Activated naive CD4-positive, alpha-beta T cell treated with anti-CD3 and anti-CD28 coated beads for 36 hours (primary cell): ENCODE results near the gene RFLNA. TPM values are rescaled to one million over a fixed set of nuclear protein-coding genes. Genes with fewer than 3 reads are reported as not detected.

Source experiments
- CTCF ChIA-PET: fragments of 350-600 bp; sonication (Branson Sonifier 250); formaldehyde crosslinking; loops from one replicate; lab custom pipeline; 2021; ENCODE audit warnings: antibody characterized with exemption; lab: Charles Lee
- DNase-seq: peaks from one replicate; pipeline ENCODE4 v3.0.0-alpha.2; 2020
- H3K27ac Mint-ChIP-seq: one replicate; pipeline ENCODE4 v1.8.0; 2021; ENCODE audit warnings: mild to moderate bottlenecking, mixed read lengths
- H3K27me3 Mint-ChIP-seq: one replicate; pipeline ENCODE4 v1.8.0; 2021; ENCODE audit warnings: low read depth, mixed read lengths
- H3K36me3 Mint-ChIP-seq: one replicate; pipeline ENCODE4 v1.8.0; 2021; ENCODE audit warnings: low read depth, mixed read lengths
- H3K4me1 Mint-ChIP-seq: one replicate; pipeline ENCODE4 v1.8.0; 2021; ENCODE audit warnings: low read depth, mixed read lengths
- H3K4me3 Mint-ChIP-seq: one replicate; pipeline ENCODE4 v1.8.0; 2021; ENCODE audit warnings: mild to moderate bottlenecking, moderate library complexity, mixed read lengths
- H3K9me3 Mint-ChIP-seq: one replicate; pipeline ENCODE4 v1.8.0; 2021; ENCODE audit warnings: mixed read lengths
- intact Hi-C: fragments of 100-400 bp; cut with micrococcal nuclease; formaldehyde crosslinking; loops from one replicate; pipeline ENCODE4 v1.15.1; 2023
- total RNA-seq, 2 experiments: library from RNA; stranded (reverse); gene quantifications; one replicate each; pipeline ENCODE4 v1.2.3, GENCODE V29; 2021

RFLNA gene, protein sequence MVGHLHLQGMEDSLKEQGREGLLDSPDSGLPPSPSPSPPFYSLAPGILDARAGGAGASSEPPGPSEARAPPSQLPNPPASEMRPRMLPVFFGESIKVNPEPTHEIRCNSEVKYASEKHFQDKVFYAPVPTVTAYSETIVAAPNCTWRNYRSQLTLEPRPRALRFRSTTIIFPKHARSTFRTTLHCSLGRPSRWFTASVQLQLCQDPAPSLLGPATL
- total RNA-seq = not detected

GRCh38 chr12:124294780-124295341, at the start of gene RFLNA:
Gene RFLNA, plus strand, starts transcription at chr12:124295093. Its CDS starts 337 bp downstream, at chr12:124295430.
- H3K9me3 Mint-ChIP-seq = no peaks in the 10 kb centered on the region
- H3K27ac Mint-ChIP-seq = no peak within 1 kb of the TSS
- no peaks in the 10 kb centered on the region for H3K4me1 Mint-ChIP-seq
- CTCF ChIA-PET = no interaction called here
- intact Hi-C loops = no loop called here
- DNase-seq = no peak
- H3K36me3 Mint-ChIP-seq = no peaks in the 10 kb centered on the region
- H3K4me3 Mint-ChIP-seq = no peak within 1 kb of the TSS
- H3K27me3 Mint-ChIP-seq = peaks cover 29% of the 10 kb centered on the region

GRCh38 chr12:124247331-124247730, 47.6 kb upstream of the RFLNA start:
- no peak overlapping the region for H3K4me3 Mint-ChIP-seq
- CTCF ChIA-PET = interaction anchor here (0.6 kb wide), 1 partner anchor 207 kb away, joined by 3 read pairs; no protein-coding TSS in a partner anchor
- H3K9me3 Mint-ChIP-seq = peaks cover 11% of the 10 kb centered on the region
- no peaks in the 10 kb centered on the region for H3K4me1 Mint-ChIP-seq
- no peaks in the 10 kb centered on the region for H3K36me3 Mint-ChIP-seq
- DNase-seq = no peak
- intact Hi-C loops = no loop called here
- H3K27me3 Mint-ChIP-seq = peaks cover 12% of the 10 kb centered on the region
- H3K27ac Mint-ChIP-seq = no peak overlapping the region

- no peak for DNase-seq
- no peaks in the 10 kb centered on the region for H3K36me3 Mint-ChIP-seq
- H3K9me3 Mint-ChIP-seq = peaks cover 11% of the 10 kb centered on the region
- no peaks in the 10 kb centered on the region for H3K4me1 Mint-ChIP-seq
- no peak overlapping the region for H3K4me3 Mint-ChIP-seq
- no peak overlapping the region for H3K27ac Mint-ChIP-seq
- peaks cover 12% of the 10 kb centered on the region for H3K27me3 Mint-ChIP-seq
- intact Hi-C loops = no loop called here
- CTCF ChIA-PET = interaction anchor here (0.6 kb wide), 1 partner anchor 523 kb away, joined by 4 read pairs; no protein-coding TSS in a partner anchor
Observed at GRCh38 chr12:124248941-124249825, 45.7 kb upstream of the RFLNA start.

GRCh38 chr12:124251186-124251585, 43.7 kb upstream of the RFLNA start:
- Mint-ChIP-seq H3K27ac (no peak overlapping the region), H3K27me3 (peaks cover 5% of the 10 kb centered on the region), H3K36me3 (no peaks in the 10 kb centered on the region), H3K4me1 (no peaks in the 10 kb centered on the region), H3K9me3 (peaks cover 10% of the 10 kb centered on the region), H3K4me3 (no peak overlapping the region)
- intact Hi-C loops = no loop called here
- no peak for DNase-seq
- CTCF ChIA-PET = interaction anchor here (0.7 kb wide), 1 partner anchor 53 kb away, joined by 3 read pairs; no protein-coding TSS in a partner anchor

GRCh38 chr12:124252964-124253363, 41.9 kb upstream of the RFLNA start:
- H3K27me3 Mint-ChIP-seq = peaks cover 7% of the 10 kb centered on the region
- H3K27ac Mint-ChIP-seq = no peak overlapping the region
- CTCF ChIA-PET = no interaction called here
- intact Hi-C loops = no loop called here
- DNase-seq = no peak
- H3K9me3 Mint-ChIP-seq = no peaks in the 10 kb centered on the region
- no peaks in the 10 kb centered on the region for H3K36me3 Mint-ChIP-seq
- no peak overlapping the region for H3K4me3 Mint-ChIP-seq
- H3K4me1 Mint-ChIP-seq = no peaks in the 10 kb centered on the region

DNA sequence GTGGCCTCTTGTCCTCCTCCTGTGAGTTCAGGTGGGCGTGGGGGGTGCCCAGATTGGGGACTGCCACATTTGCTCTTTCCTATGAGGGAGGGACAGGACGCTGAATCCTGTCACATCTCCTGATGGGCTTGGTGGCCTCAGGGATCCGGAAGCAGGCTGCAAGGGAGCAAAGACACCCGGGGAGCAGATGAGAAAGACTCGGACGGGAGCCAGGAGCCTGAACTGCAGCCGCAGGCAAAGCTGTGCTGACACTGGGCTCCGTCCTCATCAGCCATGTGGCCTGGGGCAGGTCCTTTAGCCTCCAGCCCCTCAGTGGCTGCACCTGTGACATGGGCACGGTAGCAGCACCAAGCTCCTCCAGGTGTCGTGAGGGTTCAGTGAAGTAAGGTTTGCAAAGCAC, 40.8 kb upstream of the RFLNA start:
- CTCF ChIA-PET = no interaction called here
- H3K36me3 Mint-ChIP-seq = no peaks in the 10 kb centered on the region
- no peak overlapping the region for H3K4me3 Mint-ChIP-seq
- H3K27ac Mint-ChIP-seq = no peak overlapping the region
- peaks cover 14% of the 10 kb centered on the region for H3K27me3 Mint-ChIP-seq
- intact Hi-C loops = no loop called here
- no peak for DNase-seq
- H3K4me1 Mint-ChIP-seq = no peaks in the 10 kb centered on the region
- no peaks in the 10 kb centered on the region for H3K9me3 Mint-ChIP-seq

DNA sequence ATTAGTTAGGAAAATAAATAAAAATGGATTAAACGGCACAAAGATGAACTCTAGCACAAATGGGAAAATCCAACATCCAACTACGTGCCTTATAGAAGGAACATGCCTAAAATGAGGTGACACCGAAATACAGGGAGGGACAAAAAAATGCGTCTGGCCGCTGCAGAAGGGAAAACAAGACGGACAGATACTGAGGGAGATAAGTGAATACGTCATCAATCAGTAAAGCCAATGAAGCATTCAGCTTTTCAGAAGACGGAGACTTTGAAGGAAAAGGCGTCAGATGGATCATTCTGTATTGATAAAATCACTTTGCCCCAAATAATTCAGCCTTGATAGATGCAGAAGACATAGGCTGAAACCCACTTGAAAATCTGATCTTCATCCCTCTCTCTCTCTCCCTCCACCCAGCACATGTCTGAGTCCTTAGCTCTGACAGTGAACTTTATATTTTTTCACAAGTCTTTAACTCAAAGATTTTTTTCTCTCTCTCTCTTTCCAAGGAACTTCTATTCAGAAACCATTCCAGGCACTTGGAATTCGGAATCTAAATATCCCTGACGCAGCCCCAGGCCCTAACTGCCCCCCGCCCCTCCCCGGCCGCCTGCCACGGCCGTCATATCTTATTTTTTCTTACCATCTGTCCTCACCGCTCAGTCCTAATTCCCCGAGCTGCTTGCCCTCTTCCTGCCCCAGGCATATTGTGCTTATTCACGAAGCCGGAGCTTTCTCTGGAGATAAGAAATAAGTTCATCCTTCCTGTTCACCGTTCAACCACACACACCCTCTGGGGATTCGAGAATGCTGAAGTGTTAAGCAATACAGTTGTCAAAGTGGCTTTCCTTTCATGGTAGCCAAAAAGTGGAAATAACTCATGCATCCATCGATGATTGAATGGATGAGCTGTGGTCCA, 35.5 kb upstream of the RFLNA start:
- Mint-ChIP-seq H3K4me1 (no peaks in the 10 kb centered on the region), H3K9me3 (no peaks in the 10 kb centered on the region), H3K27ac (no peak overlapping the region), H3K4me3 (no peak overlapping the region), H3K36me3 (no peaks in the 10 kb centered on the region), H3K27me3 (peaks cover 24% of the 10 kb centered on the region)
- CTCF ChIA-PET = no interaction called here
- no peak for DNase-seq
- intact Hi-C loops = no loop called here

GRCh38 chr12:124261885-124262284, 33.0 kb upstream of the RFLNA start:
- Mint-ChIP-seq H3K4me1 (no peaks in the 10 kb centered on the region), H3K4me3 (no peak overlapping the region), H3K36me3 (no peaks in the 10 kb centered on the region), H3K9me3 (no peaks in the 10 kb centered on the region), H3K27ac (no peak overlapping the region), H3K27me3 (peaks cover 23% of the 10 kb centered on the region)
- DNase-seq = no peak
- CTCF ChIA-PET = no interaction called here
- intact Hi-C loops = no loop called here

DNA sequence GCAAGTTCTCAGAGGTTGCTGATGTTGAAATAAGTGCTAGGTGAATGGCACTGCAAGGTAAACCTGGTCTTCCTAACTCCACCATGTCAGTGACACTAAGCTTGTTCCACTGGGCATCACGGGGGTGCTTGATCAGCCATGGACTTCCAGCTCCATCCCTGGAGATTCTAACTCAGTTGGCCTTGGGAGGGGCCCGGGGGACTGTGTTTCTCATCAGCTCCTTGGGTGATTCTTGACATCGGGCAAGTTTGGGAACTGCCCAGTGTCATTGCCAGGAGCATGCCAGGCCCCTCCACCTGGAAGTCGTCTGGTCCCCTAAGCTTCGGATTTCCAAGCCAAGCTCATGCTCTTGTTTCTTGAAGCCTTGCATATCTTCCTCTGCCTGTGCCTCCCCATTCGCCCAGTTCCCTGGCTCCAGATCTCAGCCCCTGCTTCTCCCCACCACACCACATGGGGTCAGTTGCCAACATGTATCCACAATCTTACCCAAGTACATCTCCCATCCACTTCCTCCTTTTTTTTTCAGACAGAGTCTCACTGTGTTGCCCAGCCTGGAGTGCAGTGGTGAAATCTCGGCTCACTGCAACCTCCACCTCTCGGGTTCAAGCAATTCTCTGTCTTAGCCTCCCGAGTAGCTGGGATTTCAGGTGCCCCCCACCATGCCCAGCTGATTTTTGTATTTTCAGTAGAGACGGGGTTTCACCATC, 30.7 kb upstream of the RFLNA start:
- no peak for DNase-seq
- Mint-ChIP-seq H3K36me3 (no peaks in the 10 kb centered on the region), H3K4me1 (no peaks in the 10 kb centered on the region), H3K4me3 (no peak overlapping the region), H3K9me3 (no peaks in the 10 kb centered on the region), H3K27me3 (peaks cover 9% of the 10 kb centered on the region), H3K27ac (no peak overlapping the region)
- intact Hi-C loops = no loop called here
- CTCF ChIA-PET = interaction anchor here (0.8 kb wide), 1 partner anchor 39 kb away, joined by 3 read pairs; no protein-coding TSS in a partner anchor

DNA sequence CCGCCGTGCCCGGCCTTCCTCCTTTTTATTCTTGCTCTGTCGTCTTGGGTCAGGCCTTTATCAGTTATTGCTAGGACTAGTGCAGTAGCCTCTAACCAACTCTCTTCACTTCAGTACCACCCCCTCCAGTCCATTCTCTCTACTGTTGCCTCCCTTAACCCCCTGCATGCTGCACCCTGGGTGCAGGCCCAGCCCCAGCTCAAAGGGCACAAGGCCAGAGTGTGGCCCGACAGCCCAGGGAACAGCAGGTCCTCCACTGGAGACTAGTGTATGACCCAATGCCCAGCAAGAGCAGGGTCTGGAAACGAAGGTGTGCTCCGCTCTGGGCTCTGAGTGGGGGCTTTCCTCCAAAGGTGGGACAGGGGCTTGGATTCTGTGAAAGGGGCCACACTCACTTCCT, 30.0 kb upstream of the RFLNA start:
- Mint-ChIP-seq H3K4me3 (no peak overlapping the region), H3K9me3 (no peaks in the 10 kb centered on the region), H3K27me3 (peaks cover 4% of the 10 kb centered on the region), H3K36me3 (no peaks in the 10 kb centered on the region), H3K4me1 (no peaks in the 10 kb centered on the region), H3K27ac (no peak overlapping the region)
- intact Hi-C loops = no loop called here
- CTCF ChIA-PET = no interaction called here
- no peak for DNase-seq

- intact Hi-C loops = no loop called here
- Mint-ChIP-seq H3K27me3 (peaks cover 3% of the 10 kb centered on the region), H3K9me3 (no peaks in the 10 kb centered on the region), H3K4me3 (no peak overlapping the region), H3K36me3 (no peaks in the 10 kb centered on the region), H3K27ac (no peak overlapping the region), H3K4me1 (no peaks in the 10 kb centered on the region)
- DNase-seq = no peak
- CTCF ChIA-PET = no interaction called here
Observed at GRCh38 chr12:124267205-124267778, 27.6 kb upstream of the RFLNA start.
